H7 (cell line): Measurements from ENCODE around the gene VDAC2. TPM values are rescaled to one million over a fixed set of nuclear protein-coding genes. Genes with fewer than 3 reads are reported as not detected.
"Not testable (repeated sequence)": the region's sequence is repeated elsewhere in the genome, so short reads cannot be mapped to it uniquely, and the experiment has no call there.

Source experiments
- DNase-seq: peaks from one replicate; pipeline ENCODE4 v3.0.0; 2012
- H3K27me3 ChIP-seq: 2 replicates; pipeline ENCODE4 v1.6.0; 2011; ENCODE audit warnings: mild to moderate bottlenecking, low read length; ENCODE audit not compliant: control insufficient read depth, insufficient read depth
- H3K36me3 ChIP-seq: replicated peaks from 2 replicates; pipeline ENCODE4 v1.5.1; 2011; ENCODE audit warnings: low read length; ENCODE audit not compliant: control insufficient read depth, insufficient read depth
- H3K4me3 ChIP-seq: 2 replicates; pipeline ENCODE4 v1.5.1; 2011; ENCODE audit warnings: low read depth, mild to moderate bottlenecking, control low read depth, low read length, moderate library complexity; ENCODE audit not compliant: insufficient read depth
- total RNA-seq: library from RNA; depleted of rRNA; stranded (reverse); fragments of >200 nt; shearing (Covaris generic); gene quantifications from 2 replicates; pipeline ENCODE4 v1.2.3, GENCODE V29; 2014

Gene VDAC2
- total RNA-seq, 1 experiment from 2014 or later = 218 TPM

GRCh38 chr10:75189266-75190096, 21.1 kb upstream of the VDAC2 start:
- no peaks in the 10 kb centered on the region for H3K27me3 ChIP-seq
- H3K4me3 ChIP-seq = no peak overlapping the region
- H3K36me3 ChIP-seq = no peaks in the 10 kb centered on the region
- DNase-seq = no peak

GRCh38 chr10:75191821-75192568, 18.6 kb upstream of the VDAC2 start:
- Histone ChIP-seq H3K36me3 (no peaks in the 10 kb centered on the region), H3K27me3 (no peaks in the 10 kb centered on the region), H3K4me3 (no peak overlapping the region)
- no peak for DNase-seq

DNA sequence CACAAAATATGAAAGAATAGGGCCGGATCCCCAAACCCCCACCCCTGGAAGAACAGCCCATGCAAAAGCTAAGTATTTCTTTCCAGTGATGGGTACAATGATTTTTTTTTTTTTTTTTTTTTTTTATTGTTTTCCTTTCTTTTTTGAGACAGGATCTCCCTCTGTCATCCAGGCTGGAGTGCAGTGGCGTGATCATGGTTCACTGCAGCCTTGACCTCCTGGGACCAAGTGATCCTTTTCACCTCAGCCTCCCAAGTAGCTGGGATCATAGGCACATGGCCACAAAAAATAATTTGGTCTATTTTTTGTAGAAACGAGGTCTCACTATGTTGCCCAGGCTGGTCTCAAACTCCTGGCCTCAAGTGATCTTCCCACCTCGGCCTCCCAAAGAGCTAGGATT, 16.0 kb upstream of the VDAC2 start:
- not testable (repeated sequence) for H3K27me3 ChIP-seq, H3K36me3 ChIP-seq, H3K4me3 ChIP-seq, DNase-seq

- no peaks in the 10 kb centered on the region for H3K36me3 ChIP-seq
- no peak overlapping the region for H3K4me3 ChIP-seq
- H3K27me3 ChIP-seq = no peaks in the 10 kb centered on the region
- no peak for DNase-seq
Measured at GRCh38 chr10:75195035-75195763, 15.4 kb upstream of the VDAC2 start.

DNA sequence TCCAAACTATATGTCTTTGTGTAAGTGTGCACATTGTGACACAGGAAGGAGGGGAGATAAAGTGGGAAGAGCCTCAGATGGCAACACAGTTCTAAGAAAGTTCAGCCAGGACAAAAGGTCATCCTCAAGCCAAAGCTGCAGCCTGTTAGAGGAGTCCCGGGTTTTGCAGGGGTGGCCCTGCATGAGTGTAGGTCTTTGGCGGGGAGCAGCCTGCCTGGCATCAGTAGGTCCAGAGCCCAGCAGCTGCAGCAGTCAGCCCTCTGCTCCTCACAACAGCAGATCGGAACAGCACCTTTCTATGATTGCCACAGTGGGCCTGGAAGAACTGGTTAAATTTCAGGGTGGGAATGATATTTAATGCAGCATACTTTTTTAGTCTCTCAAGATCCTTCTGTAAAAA, 13.5 kb upstream of the VDAC2 start:
- Histone ChIP-seq H3K36me3 (no peaks in the 10 kb centered on the region), H3K27me3 (no peaks in the 10 kb centered on the region), H3K4me3 (no peak overlapping the region)
- no peak for DNase-seq

DNA sequence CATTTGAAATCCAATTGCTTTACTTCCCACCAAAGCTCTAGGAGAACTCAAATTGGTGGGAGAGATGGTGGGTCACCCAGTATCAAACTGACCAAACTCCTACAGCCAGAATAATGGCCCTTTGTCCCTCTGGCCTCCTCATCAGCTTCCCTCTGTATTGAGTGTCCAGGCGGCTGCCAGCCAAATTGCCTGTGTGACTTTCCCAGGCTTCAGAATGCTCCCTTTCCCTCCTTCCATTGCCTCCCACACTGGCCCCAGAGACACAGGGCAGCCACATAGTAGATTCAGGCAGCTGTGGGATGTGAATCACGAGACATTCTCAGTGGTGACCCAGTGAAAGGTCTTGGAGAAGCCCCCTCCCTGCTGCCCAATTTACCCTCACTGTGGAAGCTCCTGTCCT, 12.7 kb upstream of the VDAC2 start:
- Histone ChIP-seq H3K36me3 (no peaks in the 10 kb centered on the region), H3K27me3 (no peaks in the 10 kb centered on the region), H3K4me3 (no peak overlapping the region)
- no peak for DNase-seq

- not testable (repeated sequence) for H3K4me3 ChIP-seq, DNase-seq, H3K36me3 ChIP-seq, H3K27me3 ChIP-seq
Measured at GRCh38 chr10:75199949-75200348, 10.6 kb upstream of the VDAC2 start.

GRCh38 chr10:75201793-75202307, 8.7 kb upstream of the VDAC2 start:
- Histone ChIP-seq H3K4me3 (no peak overlapping the region), H3K36me3 (no peaks in the 10 kb centered on the region), H3K27me3 (no peaks in the 10 kb centered on the region)
- no peak for DNase-seq

GRCh38 chr10:75202321-75203045, 8.1 kb upstream of the VDAC2 start:
- no peak for DNase-seq
- Histone ChIP-seq H3K36me3 (no peaks in the 10 kb centered on the region), H3K4me3 (no peak overlapping the region), H3K27me3 (no peaks in the 10 kb centered on the region)

- not testable (repeated sequence) for H3K36me3 ChIP-seq, H3K27me3 ChIP-seq, DNase-seq, H3K4me3 ChIP-seq
Measured at GRCh38 chr10:75203046-75203620, 7.5 kb upstream of the VDAC2 start.

DNA sequence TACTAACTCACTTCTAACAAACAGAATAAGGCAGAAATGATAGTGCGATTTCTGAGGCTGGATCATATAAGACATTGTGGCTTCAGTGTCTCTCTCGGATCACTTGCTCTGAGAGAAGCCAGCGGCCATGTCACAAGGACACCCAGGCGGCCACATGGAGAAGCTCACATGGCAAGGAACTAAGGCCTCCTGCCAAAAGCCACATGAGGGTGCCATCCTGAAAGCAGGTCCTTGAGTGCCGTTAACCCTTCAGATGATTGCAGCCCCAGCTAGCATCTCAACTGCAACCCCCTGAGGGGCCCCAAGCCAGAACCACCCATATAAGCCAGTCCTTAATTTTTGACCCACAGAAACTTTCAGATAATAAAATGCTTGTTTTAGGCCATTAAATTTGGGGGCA, 6.9 kb upstream of the VDAC2 start:
- no peak for DNase-seq

GRCh38 chr10:75205908-75206307, 4.7 kb upstream of the VDAC2 start:
- H3K27me3 ChIP-seq = no peaks in the 10 kb centered on the region
- no peak overlapping the region for H3K4me3 ChIP-seq
- H3K36me3 ChIP-seq = no peaks in the 10 kb centered on the region
- no peak for DNase-seq

More for the DNA sequence above, 6.9 kb upstream of the VDAC2 start:
- Histone ChIP-seq H3K36me3 (no peaks in the 10 kb centered on the region), H3K27me3 (no peaks in the 10 kb centered on the region), H3K4me3 (no peak overlapping the region)

- DNase-seq, H3K27me3 ChIP-seq, H3K4me3 ChIP-seq, H3K36me3 ChIP-seq: not testable (repeated sequence)
Measured at GRCh38 chr10:75206638-75207037, 4.0 kb upstream of the VDAC2 start.
